A549 (cell line): ENCODE measurements around the gene SWT1.

ENCODE experiments used
- RCOR1 ChIP-seq: fragments of 150-350 bp; IDR thresholded peaks from 2 replicates; pipeline ENCODE4 v1.6.1; 2014; ENCODE audit warnings: antibody characterized with exemption, low read length, low read depth
- ZNF302 ChIP-seq: fragments of 250-450 bp; sonication (Bioruptor Pico); IDR thresholded peaks from 2 replicates; pipeline ENCODE4 v1.9.0; 2021; ENCODE audit warnings: inconsistent platforms, mild to moderate bottlenecking, moderate library complexity

DNA sequence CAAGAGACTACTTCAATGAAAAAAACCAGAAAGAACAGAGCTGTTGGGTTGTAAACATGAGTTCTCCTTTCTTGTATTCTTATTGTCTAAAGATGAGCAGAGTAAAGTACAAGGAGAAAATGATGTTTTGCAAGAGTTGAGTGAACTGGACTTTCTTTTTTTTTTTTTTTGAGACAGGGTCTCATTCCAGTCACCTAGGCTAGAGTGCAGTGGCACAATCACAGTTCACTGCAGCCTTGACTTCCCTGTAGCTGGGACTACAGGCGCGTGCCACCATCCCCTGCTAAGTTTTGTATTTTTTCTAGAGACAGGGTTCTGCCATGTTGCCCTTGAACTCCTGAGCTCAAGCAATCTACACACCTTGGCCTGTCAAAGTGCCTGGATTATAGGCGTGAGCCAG is 167.2 kb downstream of the SWT1 start:
- TF ChIP-seq RCOR1 (no peak), ZNF302 (CRISPR knock-in tag) (no peak)
